Measurements from ENCODE around the gene AFF3.

AFF3 gene

GRCh38 chr2:99571021-99571420 is 571.4 kb downstream of the AFF3 start:
- no peak for DNase-seq

- peak; percentile 6 for DNase-seq
These were observed 573.0 kb downstream of the AFF3 start for GRCh38 chr2:99569386-99569785.

GRCh38 chr2:99565227-99565626 is 577.2 kb downstream of the AFF3 start:
- no peak for DNase-seq

DNA sequence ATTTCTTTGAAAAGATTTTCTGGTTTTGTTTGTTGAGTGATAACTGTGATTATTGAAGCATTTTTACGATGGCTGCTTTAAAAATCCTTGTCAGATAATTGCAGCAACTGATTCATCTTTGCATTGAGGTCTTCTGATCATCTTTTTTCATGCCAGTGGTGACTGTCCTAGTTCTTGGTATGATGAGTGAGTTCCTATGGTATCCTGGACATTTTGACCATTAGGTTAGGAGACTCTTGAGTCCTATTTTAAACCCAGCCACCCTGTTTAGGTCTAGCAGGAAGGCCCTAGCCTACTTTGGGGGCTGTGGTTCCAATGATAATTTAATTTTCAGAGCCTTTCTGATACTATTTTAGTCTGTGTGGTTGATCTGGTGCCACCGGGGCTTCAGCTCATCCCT is 579.9 kb downstream of the AFF3 start:
- DNase-seq, result no peak

DNA sequence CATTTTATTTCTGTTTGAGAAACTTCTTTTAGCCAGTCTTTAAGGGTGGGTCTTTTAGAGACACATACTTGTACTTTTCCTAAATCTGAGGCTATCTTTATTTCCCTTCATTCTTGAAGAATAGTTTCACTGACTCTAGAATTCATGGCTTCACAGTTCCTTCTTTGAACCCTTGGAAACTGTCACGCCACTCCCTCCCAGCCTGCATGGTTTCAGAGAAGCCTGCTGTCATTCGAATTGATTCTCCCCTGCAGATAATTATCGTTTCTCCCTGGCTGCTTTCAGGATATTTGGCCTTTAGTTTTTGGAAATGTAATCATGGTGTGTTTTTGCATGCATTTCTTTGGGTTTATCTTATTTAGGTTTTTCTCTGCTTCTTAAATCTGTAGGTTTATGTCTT is 580.6 kb downstream of the AFF3 start:
- DNase-seq, result no peak

GRCh38 chr2:99559075-99559662 is 583.2 kb downstream of the AFF3 start:
- peak; percentile 70 for DNase-seq

- DNase-seq, result no peak
These were observed 587.0 kb downstream of the AFF3 start for GRCh38 chr2:99555404-99555803.

DNA sequence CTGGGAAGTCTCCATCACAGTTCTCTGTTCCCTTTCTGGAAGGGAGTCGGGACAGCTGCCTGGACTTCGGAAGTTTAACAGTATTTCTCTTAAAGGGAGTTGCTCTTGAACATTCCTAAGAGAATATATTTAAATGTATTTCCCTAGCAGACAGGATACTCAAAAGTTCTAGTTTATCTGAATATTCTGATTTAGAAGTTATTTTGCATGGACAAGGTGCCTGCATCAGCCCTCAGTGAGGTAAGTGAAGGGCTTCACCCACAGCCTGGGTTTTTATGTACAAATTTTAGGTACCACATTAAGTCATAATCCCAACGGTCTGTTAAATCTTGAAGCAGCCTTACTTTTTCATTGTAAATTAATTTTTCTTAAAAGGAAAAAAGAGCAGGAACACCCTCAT is 587.5 kb downstream of the AFF3 start:
- DNase-seq, result no peak

- peak; percentile 9 for DNase-seq
These were observed 588.2 kb downstream of the AFF3 start for GRCh38 chr2:99554238-99554637.

DNA sequence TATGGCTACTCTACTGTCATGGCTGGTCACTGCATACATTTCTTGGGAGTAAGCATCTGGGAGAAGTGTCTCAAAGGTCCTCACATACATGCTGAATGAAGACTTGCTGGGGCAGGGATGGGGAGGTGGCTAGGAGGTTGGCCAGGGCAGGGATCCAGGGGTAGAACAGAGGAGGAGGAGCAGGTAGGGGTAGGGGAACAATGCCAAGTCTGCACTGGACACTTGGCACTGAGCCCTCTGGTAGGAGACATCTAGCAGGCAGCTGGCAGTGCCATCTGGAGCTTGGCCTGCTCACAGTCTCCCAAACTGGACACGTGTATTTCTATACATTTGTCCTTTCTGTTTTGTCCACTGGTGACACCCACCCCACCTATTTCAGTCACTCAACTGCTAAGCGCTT is 589.9 kb downstream of the AFF3 start:
- DNase-seq, result peak; percentile 70

- no peak for DNase-seq
These were observed 592.0 kb downstream of the AFF3 start for GRCh38 chr2:99550368-99550767.

DNA sequence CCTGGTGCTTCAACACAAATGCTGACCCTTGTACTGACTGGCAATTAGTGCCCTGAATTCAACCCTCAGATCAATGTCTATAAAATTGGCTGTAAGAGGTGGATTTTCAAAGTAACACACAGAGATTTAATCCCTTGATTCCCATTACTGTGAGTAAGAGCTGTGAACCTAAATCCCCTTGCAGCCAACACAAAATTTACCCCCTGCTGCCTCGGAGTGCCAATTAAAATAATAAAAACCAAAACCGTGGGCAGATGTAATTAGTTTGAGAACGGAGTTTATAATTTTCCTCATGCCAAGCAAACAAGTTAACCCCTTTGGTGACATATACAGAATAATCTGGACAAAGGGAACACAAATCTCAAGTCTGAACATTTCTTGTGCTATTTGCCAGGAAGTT is 596.8 kb downstream of the AFF3 start:
- peak; percentile 14 for DNase-seq

- no peak for DNase-seq
These were observed 597.3 kb downstream of the AFF3 start for GRCh38 chr2:99545066-99545465.

DNA sequence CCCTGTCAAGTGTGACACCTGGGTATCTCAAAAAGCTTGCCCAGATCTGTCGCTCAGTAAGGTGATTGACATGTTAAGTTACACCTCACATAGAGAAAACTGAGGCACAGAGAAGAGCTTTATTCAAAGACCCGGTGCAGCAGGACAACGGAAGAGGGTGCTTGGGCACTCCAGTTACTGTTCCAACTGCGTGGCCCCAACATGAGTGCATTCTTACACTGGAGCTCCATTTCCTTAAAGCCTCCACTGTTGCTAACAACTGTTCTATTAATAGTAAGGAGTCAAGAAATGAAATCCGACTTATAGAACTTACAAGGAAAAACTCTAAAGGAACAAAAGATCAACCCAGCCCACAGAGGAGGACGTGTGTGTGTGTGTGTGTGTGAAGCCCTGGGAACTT is 597.8 kb downstream of the AFF3 start:
- no peak for DNase-seq

GRCh38 chr2:99543247-99543646 is 599.1 kb downstream of the AFF3 start:
- no peak for DNase-seq

- no peak for DNase-seq
These were observed 604.4 kb downstream of the AFF3 start for GRCh38 chr2:99537910-99538485.

DNA sequence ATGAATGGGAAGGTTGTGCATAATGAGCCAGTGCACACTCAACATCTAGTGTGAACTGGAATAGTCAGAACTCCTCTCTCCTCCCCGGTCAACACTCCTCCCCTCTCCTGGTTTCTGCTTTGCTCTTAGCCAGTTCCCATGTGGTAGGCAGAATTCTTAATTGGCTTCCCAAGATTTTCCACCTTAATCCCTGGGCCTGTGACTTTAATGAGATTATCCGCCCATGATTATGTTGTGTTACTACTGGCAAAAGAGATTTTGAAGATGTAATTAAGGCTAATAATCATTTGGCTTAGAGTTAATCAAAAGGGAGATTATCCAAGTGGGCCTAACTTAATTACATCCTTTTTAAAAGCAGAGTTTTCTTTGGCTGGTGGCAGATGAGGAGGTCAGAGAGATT is 618.3 kb downstream of the AFF3 start:
- no peak for DNase-seq

DNA sequence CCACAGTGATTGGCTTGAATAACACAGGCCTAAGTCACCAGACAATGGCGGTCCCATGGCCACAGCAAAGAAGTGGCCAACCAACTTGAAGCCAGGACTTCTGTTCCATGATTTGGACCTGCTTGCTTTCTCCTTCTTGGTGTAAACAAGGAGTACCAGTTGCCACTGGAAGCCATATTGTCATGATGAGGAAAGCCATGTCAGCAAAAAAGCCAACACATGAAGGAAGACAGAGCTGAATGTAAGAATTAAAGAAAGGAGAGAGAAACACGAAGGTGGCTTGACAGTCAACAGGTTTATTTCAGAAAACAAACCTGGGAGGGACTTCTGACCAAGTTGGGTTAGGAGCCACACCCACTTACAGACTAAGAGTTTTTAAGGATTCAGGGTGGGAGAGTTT is 620.2 kb downstream of the AFF3 start:
- no peak for DNase-seq

DNA sequence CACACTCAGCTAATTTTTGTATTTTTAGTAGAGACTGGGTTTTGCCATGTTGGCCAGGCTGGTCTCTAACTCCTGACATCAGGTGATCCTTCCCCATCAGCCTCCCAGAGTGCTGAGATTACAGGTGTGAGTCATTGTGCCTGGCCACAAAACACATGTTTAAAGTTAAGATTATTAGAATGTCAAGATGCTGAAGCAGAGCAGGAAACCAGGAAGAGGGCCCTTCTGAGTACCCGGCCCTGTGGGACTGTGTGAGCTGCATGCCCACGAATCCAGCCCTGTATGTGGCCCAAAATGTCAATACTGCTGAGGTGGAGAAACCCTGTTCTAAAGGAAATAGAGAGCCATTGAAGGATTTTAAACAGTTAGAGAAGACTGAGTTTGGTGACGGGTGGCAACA is 621.6 kb downstream of the AFF3 start:
- DNase-seq, result no peak

DNA sequence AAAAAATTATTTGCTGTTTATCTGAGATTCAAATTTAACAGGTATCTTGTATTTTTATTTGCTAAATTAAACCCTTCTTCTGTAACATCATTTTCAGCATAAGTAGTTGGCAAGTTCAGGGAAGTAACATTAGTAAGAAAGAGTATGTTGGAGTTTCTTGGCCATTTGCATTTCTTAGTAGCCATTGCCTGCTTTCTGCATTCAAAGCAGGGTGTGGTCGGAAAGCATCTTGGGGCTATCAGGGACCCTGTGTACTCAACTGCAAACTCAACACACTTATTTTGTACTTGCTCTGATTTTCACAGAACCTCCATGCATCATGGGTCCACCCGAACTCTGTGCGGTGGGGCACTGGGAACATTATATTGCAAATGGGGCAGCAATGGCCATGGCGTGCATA is 622.2 kb downstream of the AFF3 start:
- DNase-seq, result no peak

DNA sequence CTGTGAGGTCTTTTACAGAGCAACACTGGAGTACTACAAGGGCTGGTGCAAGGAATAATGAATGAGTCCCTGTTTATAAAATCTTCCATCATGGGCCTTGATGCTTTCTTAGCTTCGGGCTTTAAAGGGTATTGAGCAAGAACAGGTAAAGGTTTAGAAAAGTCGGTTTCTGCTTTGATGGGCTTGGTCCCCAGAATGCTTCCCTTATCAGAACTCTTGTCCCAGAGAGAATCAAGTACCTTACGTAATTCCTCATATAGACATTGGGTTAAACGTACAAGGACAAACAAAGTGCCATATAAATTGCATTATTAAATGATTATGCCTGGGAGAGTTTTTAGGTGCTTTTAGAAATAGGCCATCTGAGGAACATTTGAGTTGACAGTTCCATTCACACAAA is 628.0 kb downstream of the AFF3 start:
- DNase-seq, result no peak

GRCh38 chr2:99512181-99512591 is 630.2 kb downstream of the AFF3 start:
- DNase-seq, result peak; percentile 49

DNA sequence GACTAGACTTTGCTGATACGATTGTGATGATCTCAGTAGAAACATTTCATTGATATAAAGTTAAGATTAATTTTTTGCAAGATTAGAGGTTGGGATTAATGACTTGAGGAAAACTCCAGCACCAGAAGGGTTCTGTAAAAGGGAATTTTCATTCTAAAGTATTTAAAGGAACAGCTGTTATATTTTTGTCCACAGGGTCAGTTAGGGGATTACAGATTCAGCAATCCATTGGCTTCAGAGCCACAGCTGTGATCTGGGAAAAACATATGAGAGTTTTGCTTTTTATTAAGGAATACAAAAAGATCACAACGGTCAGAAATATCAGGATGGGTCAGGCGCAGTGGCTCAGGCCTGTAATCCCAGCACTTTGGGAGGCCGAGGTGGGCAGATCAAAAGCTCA is 633.0 kb downstream of the AFF3 start:
- DNase-seq, result no peak

GRCh38 chr2:99507937-99508818 is 634.2 kb downstream of the AFF3 start:
- peak; percentile 97 for DNase-seq

Data from NCI-H1092 treated with DMSO at 0.1 percent for 48 hours (cell line).